HL-60 (cell line): ENCODE results near the gene NPAS2.

ENCODE experiments used
- GABPA ChIP-seq: IDR thresholded peaks from 2 replicates; pipeline ENCODE4 v1.6.1; 2012; ENCODE audit warnings: low read depth
- POLR2AphosphoS5 ChIP-seq: IDR thresholded peaks from 2 replicates; pipeline ENCODE4 v1.6.1; 2012; ENCODE audit warnings: low read depth
- TF ChIP-seq, protein P1 (sequence below): IDR thresholded peaks from one replicate; pipeline ENCODE4 v1.5.1; 2011; ENCODE audit warnings: low read length, control low read depth, inconsistent platforms; ENCODE audit not compliant: insufficient read depth

DNA sequence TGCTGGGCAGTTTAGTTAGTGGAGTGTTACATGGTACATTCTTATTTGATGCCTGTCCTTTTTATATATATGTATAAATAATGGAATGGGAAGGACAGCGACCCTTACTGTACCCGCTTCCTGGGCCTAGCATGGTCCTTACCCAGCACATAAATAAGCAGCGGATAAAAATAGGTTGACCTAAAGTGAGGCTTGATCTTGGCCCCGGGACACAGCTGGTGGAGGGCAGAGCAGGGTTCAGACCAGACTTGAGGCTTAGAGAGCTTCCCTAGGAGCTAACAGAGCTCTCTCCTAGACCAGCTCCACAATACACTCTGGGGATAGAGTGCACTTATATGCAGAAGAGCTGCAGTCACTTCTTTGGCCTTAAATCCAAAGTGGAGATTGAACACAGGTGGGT lies 135.3 kb downstream of the NPAS2 start:
- TF ChIP-seq, protein P1, sequence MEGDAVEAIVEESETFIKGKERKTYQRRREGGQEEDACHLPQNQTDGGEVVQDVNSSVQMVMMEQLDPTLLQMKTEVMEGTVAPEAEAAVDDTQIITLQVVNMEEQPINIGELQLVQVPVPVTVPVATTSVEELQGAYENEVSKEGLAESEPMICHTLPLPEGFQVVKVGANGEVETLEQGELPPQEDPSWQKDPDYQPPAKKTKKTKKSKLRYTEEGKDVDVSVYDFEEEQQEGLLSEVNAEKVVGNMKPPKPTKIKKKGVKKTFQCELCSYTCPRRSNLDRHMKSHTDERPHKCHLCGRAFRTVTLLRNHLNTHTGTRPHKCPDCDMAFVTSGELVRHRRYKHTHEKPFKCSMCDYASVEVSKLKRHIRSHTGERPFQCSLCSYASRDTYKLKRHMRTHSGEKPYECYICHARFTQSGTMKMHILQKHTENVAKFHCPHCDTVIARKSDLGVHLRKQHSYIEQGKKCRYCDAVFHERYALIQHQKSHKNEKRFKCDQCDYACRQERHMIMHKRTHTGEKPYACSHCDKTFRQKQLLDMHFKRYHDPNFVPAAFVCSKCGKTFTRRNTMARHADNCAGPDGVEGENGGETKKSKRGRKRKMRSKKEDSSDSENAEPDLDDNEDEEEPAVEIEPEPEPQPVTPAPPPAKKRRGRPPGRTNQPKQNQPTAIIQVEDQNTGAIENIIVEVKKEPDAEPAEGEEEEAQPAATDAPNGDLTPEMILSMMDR, result no peak
- no peak for TF ChIP-seq POLR2AphosphoS5
- TF ChIP-seq GABPA, result no peak
